ENCODE results near the gene TUBB1. TPM values are rescaled to one million over a fixed set of nuclear protein-coding genes. Genes with fewer than 3 reads are reported as not detected.

TUBB1 gene
- total and polyA plus RNA-seq, 2 of the 13 experiments (the other 11 are each of a cell fraction or from before 2014, with no cell fraction given), result 0.11 to 57.6 TPM

- TF ChIP-seq RNF219 (CRISPR knock-in tag; IDR thresholded peaks at IDR 0.05) (no peak), SNRNP70 (IDR thresholded peaks at IDR 0.05; ENCODE audit: low read depth, low read length) (no peak), ZUFSP (CRISPR knock-in tag; IDR thresholded peaks at IDR 0.05; ENCODE audit: borderline replicate concordance) (no peak), ELK4 (CRISPR knock-in tag; IDR thresholded peaks at IDR 0.05; ENCODE audit: borderline replicate concordance) (no peak), ZNF460 (CRISPR knock-in tag; IDR thresholded peaks at IDR 0.05; ENCODE audit: borderline replicate concordance) (no peak), ASH2L (IDR thresholded peaks at IDR 0.05; ENCODE audit: insufficient read length, low read depth, low read length) (no peak), ZFP90 (CRISPR knock-in tag; IDR thresholded peaks at IDR 0.05; ENCODE audit: borderline replicate concordance) (0 out of 2 replicates have a peak, but pooled peaks have one; percentile 35), LCORL (IDR thresholded peaks at IDR 0.05) (no peak), LCORL (CRISPR knock-in tag; IDR thresholded peaks at IDR 0.05) (no peak), HMG20B (CRISPR knock-in tag; conservative IDR thresholded peaks at IDR 0.05) (no peak), FOXC1 (CRISPR knock-in tag; IDR thresholded peaks at IDR 0.05; ENCODE audit: borderline replicate concordance) (peak; percentile 22; the same call in 1 of the 2 replicates), TMF1 (CRISPR knock-in tag; IDR thresholded peaks at IDR 0.05; ENCODE audit: low read depth) (no peak), ZNF354B (CRISPR knock-in tag; IDR thresholded peaks at IDR 0.05) (no peak), SMAD1 (CRISPR knock-in tag; IDR thresholded peaks at IDR 0.05; ENCODE audit: borderline replicate concordance, low read depth) (no peak; the same call in 1 of the 2 replicates), SUZ12 (IDR thresholded peaks at IDR 0.05; ENCODE audit: low read depth, low read length) (no peak), POGK (CRISPR knock-in tag; conservative IDR thresholded peaks at IDR 0.05) (peak; percentile 96), ZNF44 (CRISPR knock-in tag; IDR thresholded peaks at IDR 0.05) (no peak), MAX (IDR thresholded peaks at IDR 0.05) (peak; percentile 89), BORCS8-MEF2B (CRISPR knock-in tag; IDR thresholded peaks at IDR 0.05) (peak; percentile 68; the same call in 1 of the 2 replicates), REL (CRISPR knock-in tag; conservative IDR thresholded peaks at IDR 0.05) (no peak), ZNF232 (CRISPR knock-in tag; IDR thresholded peaks at IDR 0.05; ENCODE audit: borderline replicate concordance) (0 out of 2 replicates have a peak, but pooled peaks have one; percentile 33), SNAPC2 (CRISPR knock-in tag; IDR thresholded peaks at IDR 0.05) (no peak)
Measured at GRCh38 chr20:59042151-59042795, 23.0 kb downstream of the TUBB1 start, which contains the start of gene PRELID3B (continued).
